Neural progenitor cell (in vitro differentiated cells): ENCODE measurements around the gene RTN4R. TPM values are rescaled to one million over a fixed set of nuclear protein-coding genes. Genes with fewer than 3 reads are reported as not detected.

Experiments used
- DNase-seq: peaks from one replicate; pipeline ENCODE4 v3.0.0-alpha.2; 2016; ENCODE audit warnings: low spot score
- H2AFZ ChIP-seq: fragments of 200-600 bp; sonication (generic); replicated peaks from 2 replicates; pipeline ENCODE4 v1.6.1; 2016; ENCODE audit warnings: antibody characterized with exemption
- H3F3A ChIP-seq: fragments of 200-600 bp; sonication (generic); 2 replicates; pipeline ENCODE4 v1.6.1; 2016; ENCODE audit warnings: antibody characterized with exemption, low read depth
- H3K27ac ChIP-seq: fragments of 200-600 bp; sonication (generic); 2 replicates; pipeline ENCODE4 v1.5.1; 2016; ENCODE audit warnings: mild to moderate bottlenecking
- H3K27me3 ChIP-seq: fragments of 200-600 bp; sonication (generic); 2 replicates; pipeline ENCODE4 v1.6.1; 2016; ENCODE audit warnings: mild to moderate bottlenecking, moderate library complexity
- H3K36me3 ChIP-seq: fragments of 200-600 bp; sonication (generic); 2 replicates; pipeline ENCODE4 v1.5.1; 2016
- H3K4me1 ChIP-seq: fragments of 200-600 bp; sonication (generic); 2 replicates; pipeline ENCODE4 v1.6.1; 2016; ENCODE audit warnings: mixed run types
- H3K4me2 ChIP-seq: fragments of 200-600 bp; sonication (generic); 2 replicates; pipeline ENCODE4 v1.6.1; 2016
- H3K4me3 ChIP-seq: fragments of 200-600 bp; sonication (generic); 2 replicates; pipeline ENCODE4 v1.5.1; 2016
- H3K79me2 ChIP-seq: fragments of 200-600 bp; sonication (generic); 2 replicates; pipeline ENCODE4 v1.6.1; 2016; ENCODE audit warnings: low read depth
- H3K9ac ChIP-seq: fragments of 200-600 bp; sonication (generic); 2 replicates; pipeline ENCODE4 v1.6.1; 2016
- H3K9me3 ChIP-seq: fragments of 200-600 bp; sonication (generic); 2 replicates; pipeline ENCODE4 v1.5.1; 2016; ENCODE audit warnings: low read depth
- H4K20me1 ChIP-seq: fragments of 200-600 bp; sonication (generic); 2 replicates; pipeline ENCODE4 v1.6.1; 2016; ENCODE audit warnings: low read depth
- H3K27ac Mint-ChIP-seq: 3 replicates; pipeline ENCODE4 v1.8.0; 2021; ENCODE audit warnings: mixed read lengths
- H3K27me3 Mint-ChIP-seq: 2 replicates; pipeline ENCODE4 v1.8.0; 2022; ENCODE audit warnings: low read depth, mild to moderate bottlenecking, inconsistent platforms, moderate library complexity, mixed read lengths; ENCODE audit not compliant: insufficient read depth
- H3K36me3 Mint-ChIP-seq: 3 replicates; pipeline ENCODE4 v1.8.0; 2021; ENCODE audit warnings: mixed read lengths
- H3K4me1 Mint-ChIP-seq: 3 replicates; pipeline ENCODE4 v1.8.0; 2021; ENCODE audit warnings: mixed read lengths
- H3K4me3 Mint-ChIP-seq: 3 replicates; pipeline ENCODE4 v1.8.0; 2021; ENCODE audit warnings: mild to moderate bottlenecking, moderate library complexity, mixed read lengths
- H3K9me3 Mint-ChIP-seq: 3 replicates; pipeline ENCODE4 v1.8.0; 2020; ENCODE audit warnings: mixed read lengths
- EZH2 ChIP-seq: fragments of 200-600 bp; sonication (generic); IDR thresholded peaks from 2 replicates; pipeline ENCODE4 v1.6.1; 2017; ENCODE audit warnings: antibody characterized with exemption, mild to moderate bottlenecking, moderate library complexity
- EZH2phosphoT487 ChIP-seq: fragments of 200-600 bp; sonication (generic); IDR thresholded peaks from 2 replicates; pipeline ENCODE4 v1.6.1; 2017; ENCODE audit warnings: antibody characterized with exemption
- total RNA-seq: library from RNA; depleted of rRNA; stranded (reverse); fragments of >200 nt; gene quantifications from 2 replicates; pipeline ENCODE4 v1.2.3, GENCODE V29; 2015; ENCODE audit warnings: low replicate concordance
- TF ChIP-seq, protein P1 (sequence below): fragments of 200-600 bp; sonication (generic); IDR thresholded peaks from 2 replicates; pipeline ENCODE4 v1.5.1; 2017; ENCODE audit warnings: antibody characterized with exemption, mild to moderate bottlenecking

Gene RTN4R
- total RNA-seq, 1 donor from 2014 or later: 6.3 TPM

DNA sequence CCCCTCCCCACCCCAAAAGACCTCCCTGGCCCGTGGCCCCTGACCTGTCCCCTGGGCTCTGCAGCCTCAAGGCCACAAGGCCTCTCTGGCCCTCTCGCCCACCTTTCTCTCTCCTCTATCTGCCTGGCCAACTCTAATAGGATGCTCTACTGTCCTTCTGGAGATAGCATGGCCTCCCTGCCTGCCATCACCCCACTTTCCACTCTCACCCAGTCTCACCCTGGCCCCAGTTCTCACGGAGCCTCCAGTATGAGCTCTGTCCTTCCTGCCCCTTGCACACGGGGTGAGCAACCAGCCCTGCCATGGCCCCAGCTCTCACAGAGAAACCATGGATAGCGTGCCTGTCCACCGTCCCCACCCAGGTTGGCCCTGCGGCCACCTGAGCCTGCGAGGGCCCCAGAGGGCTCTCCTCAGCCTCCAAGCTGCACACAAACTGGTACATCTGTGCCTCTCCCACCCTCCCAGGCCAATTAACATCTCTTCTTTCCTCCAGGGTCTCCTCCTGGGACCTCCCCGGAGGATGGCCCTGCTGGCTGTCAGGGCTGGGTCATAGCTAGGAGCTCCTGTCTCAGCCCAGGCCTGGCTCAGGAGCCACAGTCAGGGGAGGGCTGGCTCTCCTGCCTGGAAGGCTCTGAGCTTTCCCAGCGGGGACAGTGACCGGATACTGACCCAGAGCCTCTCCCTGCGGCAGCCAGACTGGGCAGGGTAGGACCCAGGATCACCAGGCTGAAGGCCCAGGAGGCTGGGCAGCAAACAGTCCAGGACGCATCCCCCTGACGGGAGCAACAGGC, 22.3 kb downstream of the RTN4R start:
- no peak overlapping the region for H3K9ac ChIP-seq
- TF ChIP-seq, protein P1, sequence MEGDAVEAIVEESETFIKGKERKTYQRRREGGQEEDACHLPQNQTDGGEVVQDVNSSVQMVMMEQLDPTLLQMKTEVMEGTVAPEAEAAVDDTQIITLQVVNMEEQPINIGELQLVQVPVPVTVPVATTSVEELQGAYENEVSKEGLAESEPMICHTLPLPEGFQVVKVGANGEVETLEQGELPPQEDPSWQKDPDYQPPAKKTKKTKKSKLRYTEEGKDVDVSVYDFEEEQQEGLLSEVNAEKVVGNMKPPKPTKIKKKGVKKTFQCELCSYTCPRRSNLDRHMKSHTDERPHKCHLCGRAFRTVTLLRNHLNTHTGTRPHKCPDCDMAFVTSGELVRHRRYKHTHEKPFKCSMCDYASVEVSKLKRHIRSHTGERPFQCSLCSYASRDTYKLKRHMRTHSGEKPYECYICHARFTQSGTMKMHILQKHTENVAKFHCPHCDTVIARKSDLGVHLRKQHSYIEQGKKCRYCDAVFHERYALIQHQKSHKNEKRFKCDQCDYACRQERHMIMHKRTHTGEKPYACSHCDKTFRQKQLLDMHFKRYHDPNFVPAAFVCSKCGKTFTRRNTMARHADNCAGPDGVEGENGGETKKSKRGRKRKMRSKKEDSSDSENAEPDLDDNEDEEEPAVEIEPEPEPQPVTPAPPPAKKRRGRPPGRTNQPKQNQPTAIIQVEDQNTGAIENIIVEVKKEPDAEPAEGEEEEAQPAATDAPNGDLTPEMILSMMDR: no peak
- no peak for TF ChIP-seq EZH2phosphoT487
- TF ChIP-seq EZH2: no peak
- peak overlapping the region; percentile 56 for H3K4me3 Mint-ChIP-seq
- peak overlapping the region; percentile 68 for H3K27ac ChIP-seq
- H3K27me3 Mint-ChIP-seq: peaks cover 12% of the 10 kb centered on the region
- no peak overlapping the region for H2AFZ ChIP-seq
- H3K79me2 ChIP-seq: peaks cover 5% of the 10 kb centered on the region
- no peaks in the 10 kb centered on the region for H3K9me3 Mint-ChIP-seq
- H3K36me3 ChIP-seq: no peaks in the 10 kb centered on the region
- DNase-seq: peak; percentile 48
- peaks cover 30% of the 10 kb centered on the region for H4K20me1 ChIP-seq
- peaks cover 46% of the 10 kb centered on the region for H3K4me1 Mint-ChIP-seq
- no peak overlapping the region for H3K4me3 ChIP-seq
- peaks cover 19% of the 10 kb centered on the region for H3F3A ChIP-seq
- no peaks in the 10 kb centered on the region for H3K27me3 ChIP-seq
- H3K27ac Mint-ChIP-seq: peak overlapping the region; percentile 91
- H3K4me1 ChIP-seq: peaks cover 36% of the 10 kb centered on the region
- peak overlapping the region; percentile 63 for H3K4me2 ChIP-seq
- H3K36me3 Mint-ChIP-seq: peaks cover 3% of the 10 kb centered on the region
- H3K9me3 ChIP-seq: no peaks in the 10 kb centered on the region

DNA sequence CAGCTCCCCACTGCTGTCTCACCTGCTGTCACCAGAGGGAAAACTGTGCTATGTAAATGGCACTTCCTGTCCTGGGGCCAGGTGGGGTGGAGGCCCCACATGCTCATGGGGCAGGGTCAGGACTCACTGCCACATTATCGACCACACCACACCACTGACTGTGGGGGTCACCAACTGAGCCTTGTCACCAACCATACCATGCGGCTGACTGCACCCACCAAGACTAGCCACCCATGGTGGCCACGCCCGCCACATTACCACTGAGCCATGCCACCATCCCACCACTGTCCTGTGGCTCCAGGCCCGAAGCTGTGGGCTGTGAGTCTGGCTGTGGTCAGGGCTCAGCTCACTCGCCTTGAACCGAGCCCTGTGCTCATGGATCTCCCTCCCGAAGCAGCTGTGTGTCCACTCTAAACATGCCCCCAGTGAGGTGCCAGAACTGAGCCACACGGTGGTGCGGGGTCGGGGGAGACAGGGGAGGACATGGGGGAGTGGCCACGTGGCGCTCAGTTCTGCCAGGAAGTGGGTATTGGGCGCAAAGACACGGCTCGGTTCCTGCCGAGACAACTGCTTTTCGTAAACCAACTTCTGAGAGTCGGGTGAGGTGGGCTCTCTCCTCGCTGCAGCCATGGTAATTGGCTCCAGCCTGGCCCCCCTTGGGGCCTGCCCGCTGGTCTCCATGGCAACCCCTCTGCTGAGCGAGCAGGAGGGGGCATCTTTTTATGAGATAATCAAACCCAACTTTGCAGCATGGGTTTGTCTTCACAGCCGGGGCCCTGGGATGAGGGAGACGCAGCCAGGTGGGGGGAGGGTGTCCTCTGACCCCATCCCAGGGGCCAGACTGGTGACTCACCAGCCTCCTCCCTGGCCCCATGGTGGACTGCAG, 23.2 kb downstream of the RTN4R start:
- Histone ChIP-seq H2AFZ (no peak overlapping the region), H3K4me1 (peaks cover 36% of the 10 kb centered on the region)

DNA sequence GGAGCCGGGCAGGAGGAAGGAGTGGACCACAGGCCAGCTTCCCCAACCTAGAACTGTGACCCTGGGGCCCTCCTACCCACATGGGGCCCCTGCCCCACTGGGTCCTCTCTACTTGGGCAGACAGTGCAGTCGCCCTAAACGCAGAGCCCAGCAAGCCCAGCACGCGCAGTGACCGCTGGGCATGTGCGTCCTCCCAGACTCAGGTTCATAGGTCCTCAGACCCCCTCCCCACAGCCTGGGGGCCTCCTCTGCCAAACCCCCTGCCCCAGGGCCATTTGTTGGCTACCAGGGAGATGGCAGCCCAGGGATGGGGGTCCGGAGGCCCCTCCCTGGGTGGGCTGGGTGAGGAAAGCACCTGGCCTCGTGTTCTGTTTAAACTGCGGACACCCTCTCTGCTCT, 23.9 kb downstream of the RTN4R start:
- peaks cover 36% of the 10 kb centered on the region for H3K4me1 ChIP-seq

More for the DNA sequence above, 23.2 kb downstream of the RTN4R start:
- H3K27me3 Mint-ChIP-seq: peaks cover 11% of the 10 kb centered on the region
- Histone ChIP-seq H3K79me2 (peaks cover 5% of the 10 kb centered on the region), H3K4me3 (no peak overlapping the region), H3F3A (peaks cover 19% of the 10 kb centered on the region), H3K9me3 (no peaks in the 10 kb centered on the region), H3K27me3 (no peaks in the 10 kb centered on the region), H3K9ac (no peak overlapping the region), H3K27ac (peak overlapping the region; percentile 37), H4K20me1 (peaks cover 30% of the 10 kb centered on the region), H3K36me3 (no peaks in the 10 kb centered on the region), H3K4me2 (peak overlapping the region; percentile 32)
- peak overlapping the region; percentile 59 for H3K4me3 Mint-ChIP-seq
- peaks cover 51% of the 10 kb centered on the region for H3K4me1 Mint-ChIP-seq
- H3K27ac Mint-ChIP-seq: peak overlapping the region; percentile 96
- TF ChIP-seq, protein P1: no peak
- no peak for TF ChIP-seq EZH2
- TF ChIP-seq EZH2phosphoT487: no peak
- DNase-seq: peak; percentile 56
- H3K9me3 Mint-ChIP-seq: no peaks in the 10 kb centered on the region
- peaks cover 3% of the 10 kb centered on the region for H3K36me3 Mint-ChIP-seq

More for the DNA sequence above, 23.9 kb downstream of the RTN4R start:
- H3K27ac ChIP-seq: no peak overlapping the region
- no peak overlapping the region for H3K4me3 ChIP-seq
- H3K36me3 ChIP-seq: no peaks in the 10 kb centered on the region
- H3K27me3 Mint-ChIP-seq: peaks cover 11% of the 10 kb centered on the region
- H3K9ac ChIP-seq: no peak overlapping the region
- no peaks in the 10 kb centered on the region for H3K9me3 Mint-ChIP-seq
- H3K27me3 ChIP-seq: no peaks in the 10 kb centered on the region
- no peak overlapping the region for H2AFZ ChIP-seq
- H3K4me3 Mint-ChIP-seq: no peak overlapping the region
- H3K9me3 ChIP-seq: no peaks in the 10 kb centered on the region
- DNase-seq: no peak
- TF ChIP-seq EZH2phosphoT487 (no peak), EZH2 (no peak)
- TF ChIP-seq, protein P1: no peak
- H3K79me2 ChIP-seq: peaks cover 5% of the 10 kb centered on the region
- H3F3A ChIP-seq: peaks cover 19% of the 10 kb centered on the region
- peaks cover 3% of the 10 kb centered on the region for H3K36me3 Mint-ChIP-seq
- peaks cover 30% of the 10 kb centered on the region for H4K20me1 ChIP-seq
- peak overlapping the region; percentile 96 for H3K27ac Mint-ChIP-seq
- H3K4me2 ChIP-seq: no peak overlapping the region
- peaks cover 52% of the 10 kb centered on the region for H3K4me1 Mint-ChIP-seq
